HG02588 (cell line): ENCODE data around the gene DCHS1.

Source experiments
- ATAC-seq: cut with Tn5 transposase; IDR thresholded peaks from one replicate; pipeline ENCODE4 v1.9.1; 2021; ENCODE audit warnings: mild to moderate bottlenecking, moderate library complexity; ENCODE audit not compliant: unreplicated experiment

DCHS1 gene

GRCh38 chr11:6671991-6672390, 16.4 kb upstream of the DCHS1 start:
- ATAC-seq, result no peak

- ATAC-seq, result no peak
Observed at GRCh38 chr11:6670202-6670830, 14.7 kb upstream of the DCHS1 start.

- ATAC-seq, result no peak
Observed at GRCh38 chr11:6667733-6668374, 12.2 kb upstream of the DCHS1 start.

- ATAC-seq, result no peak
Observed at GRCh38 chr11:6666302-6667183, 10.9 kb upstream of the DCHS1 start.

- ATAC-seq, result no peak
Observed at GRCh38 chr11:6664551-6664950, 8.9 kb upstream of the DCHS1 start.

GRCh38 chr11:6663794-6664469, 8.3 kb upstream of the DCHS1 start:
- ATAC-seq, result no peak

- ATAC-seq, result no peak
Observed at GRCh38 chr11:6660712-6661111, 5.1 kb upstream of the DCHS1 start.

- no peak for ATAC-seq
Observed at GRCh38 chr11:6658647-6659046, 3.0 kb upstream of the DCHS1 start.

GRCh38 chr11:6657346-6657745, 1.7 kb upstream of the DCHS1 start:
- ATAC-seq, result no peak

GRCh38 chr11:6656936-6657335, 1.3 kb upstream of the DCHS1 start:
- no peak for ATAC-seq

- ATAC-seq, result no peak
Observed at GRCh38 chr11:6656584-6656915, 941 bp upstream of the DCHS1 start.

- ATAC-seq, result no peak
Observed at GRCh38 chr11:6655020-6655789, 404 bp downstream of the DCHS1 start.

- ATAC-seq, result no peak
Observed at GRCh38 chr11:6654281-6655019, 1.2 kb downstream of the DCHS1 start.

- no peak for ATAC-seq
Observed at GRCh38 chr11:6653656-6654055, 2.0 kb downstream of the DCHS1 start.

GRCh38 chr11:6653097-6653496, 2.5 kb downstream of the DCHS1 start:
- ATAC-seq, result no peak

GRCh38 chr11:6652182-6652581, 3.4 kb downstream of the DCHS1 start:
- no peak for ATAC-seq

GRCh38 chr11:6650980-6651379, 4.6 kb downstream of the DCHS1 start:
- no peak for ATAC-seq

GRCh38 chr11:6650104-6650503, 5.5 kb downstream of the DCHS1 start:
- no peak for ATAC-seq

GRCh38 chr11:6648501-6648900, 7.1 kb downstream of the DCHS1 start:
- no peak for ATAC-seq

- ATAC-seq, result no peak
Observed at GRCh38 chr11:6647836-6648235, 7.8 kb downstream of the DCHS1 start.
